RWPE1 (cell line): Measurements from ENCODE around the gene MYO9A.

Experiments
- CTCF ChIA-PET: fragments of 350-600 bp; sonication (Branson Sonifier 250); formaldehyde crosslinking; extraction: SDS; loops from one replicate; lab custom pipeline; 2021; lab: Yijun Ruan, JAX
- POLR2A ChIA-PET: fragments of 400-600 bp; formaldehyde crosslinking; extraction: SDS; loops from one replicate; lab custom pipeline; 2020; ENCODE audit warnings: antibody characterized with exemption; ENCODE audit not compliant: low non-redundant PET; lab: Yijun Ruan, JAX
- DNase-seq: peaks from one replicate; pipeline ENCODE4 v3.0.0; 2012; ENCODE audit warnings: low spot score
- H3K27ac ChIP-seq: fragments of 450-650 bp; 2 replicates; pipeline ENCODE4 v1.5.1; 2017
- TF ChIP-seq, protein P1 (sequence below): fragments of 450-650 bp; conservative IDR thresholded peaks from 2 replicates; pipeline ENCODE4 v1.5.1; 2017; ENCODE audit warnings: low read depth, mild to moderate bottlenecking

The MYO9A gene

DNA sequence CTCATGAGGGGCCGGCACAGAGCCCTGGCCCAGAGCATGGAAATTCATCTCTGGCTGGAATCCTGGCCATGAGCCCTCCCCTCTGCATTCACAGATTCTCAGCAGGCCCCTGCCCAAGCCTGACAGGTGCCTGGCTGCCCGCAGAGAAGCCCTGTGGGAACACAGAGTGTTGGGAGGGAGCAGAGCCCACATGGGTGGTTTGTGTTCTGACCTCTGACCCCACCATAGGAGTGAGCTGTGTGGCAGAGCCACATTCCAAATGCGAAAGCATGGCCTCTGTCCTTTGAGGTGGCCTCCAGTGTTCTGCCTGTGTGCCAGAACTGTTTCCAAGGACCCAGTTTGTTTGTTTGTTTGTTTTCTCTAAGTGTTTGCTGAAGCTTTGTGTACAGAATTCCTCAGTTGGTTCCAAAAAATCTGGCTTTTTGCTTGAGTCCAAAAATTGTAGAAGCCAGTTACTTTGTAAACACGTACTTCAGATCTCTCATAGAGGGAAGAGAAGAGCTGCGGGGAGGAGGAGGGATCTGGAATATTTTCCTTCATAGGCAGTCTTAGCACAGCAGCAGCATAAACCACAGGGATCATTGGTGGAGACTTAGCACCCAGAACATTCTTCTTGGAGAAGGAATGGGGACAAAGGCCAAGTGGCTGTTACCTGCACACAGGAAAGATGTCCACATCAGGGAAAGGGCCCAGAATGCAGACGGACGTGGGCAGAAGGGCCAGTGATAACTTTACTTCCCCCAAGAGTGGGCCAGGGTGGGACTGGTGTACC, 43.6 kb upstream of the MYO9A start:
- DNase-seq, result no peak
- TF ChIP-seq, protein P1, sequence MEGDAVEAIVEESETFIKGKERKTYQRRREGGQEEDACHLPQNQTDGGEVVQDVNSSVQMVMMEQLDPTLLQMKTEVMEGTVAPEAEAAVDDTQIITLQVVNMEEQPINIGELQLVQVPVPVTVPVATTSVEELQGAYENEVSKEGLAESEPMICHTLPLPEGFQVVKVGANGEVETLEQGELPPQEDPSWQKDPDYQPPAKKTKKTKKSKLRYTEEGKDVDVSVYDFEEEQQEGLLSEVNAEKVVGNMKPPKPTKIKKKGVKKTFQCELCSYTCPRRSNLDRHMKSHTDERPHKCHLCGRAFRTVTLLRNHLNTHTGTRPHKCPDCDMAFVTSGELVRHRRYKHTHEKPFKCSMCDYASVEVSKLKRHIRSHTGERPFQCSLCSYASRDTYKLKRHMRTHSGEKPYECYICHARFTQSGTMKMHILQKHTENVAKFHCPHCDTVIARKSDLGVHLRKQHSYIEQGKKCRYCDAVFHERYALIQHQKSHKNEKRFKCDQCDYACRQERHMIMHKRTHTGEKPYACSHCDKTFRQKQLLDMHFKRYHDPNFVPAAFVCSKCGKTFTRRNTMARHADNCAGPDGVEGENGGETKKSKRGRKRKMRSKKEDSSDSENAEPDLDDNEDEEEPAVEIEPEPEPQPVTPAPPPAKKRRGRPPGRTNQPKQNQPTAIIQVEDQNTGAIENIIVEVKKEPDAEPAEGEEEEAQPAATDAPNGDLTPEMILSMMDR, result no peak
- H3K27ac ChIP-seq, result no peak overlapping the region
- CTCF ChIA-PET, result interaction anchor here (1.0 kb wide), 1 partner anchor 381 kb away, joined by 3 read pairs; no protein-coding TSS in a partner anchor
- POLR2A ChIA-PET, result no interaction called here

- H3K27ac ChIP-seq, result no peak overlapping the region
- TF ChIP-seq, protein P1, result no peak
- no peak for DNase-seq
- ChIA-PET POLR2A (no interaction called here), CTCF (no interaction called here)
Observed at GRCh38 chr15:72160696-72161245, 42.8 kb upstream of the MYO9A start.

- H3K27ac ChIP-seq, result no peak overlapping the region
- CTCF ChIA-PET, result interaction anchor here (0.5 to 1.7 kb wide), 7 partner anchors 11 to 418 kb away, joined by 4 to 7 read pairs (median 5); no protein-coding TSS in a partner anchor
- DNase-seq, result no peak
- TF ChIP-seq, protein P1, result no peak
- POLR2A ChIA-PET, result no interaction called here
Observed at GRCh38 chr15:72156928-72157327, 39.0 kb upstream of the MYO9A start.

- TF ChIP-seq, protein P1, result peak; percentile 92
- peak overlapping the region; percentile 90 for H3K27ac ChIP-seq
- peak; percentile 79 for DNase-seq
- POLR2A ChIA-PET, result no interaction called here
- CTCF ChIA-PET, result interaction anchor here (0.6 to 1.7 kb wide), 16 partner anchors 12 to 1296 kb away, joined by 3 to 7 read pairs (median 3); no protein-coding TSS in a partner anchor
Observed at GRCh38 chr15:72155635-72156616, 38.0 kb upstream of the MYO9A start.

- peak overlapping the region; percentile 90 for H3K27ac ChIP-seq
- ChIA-PET POLR2A (no interaction called here), CTCF (interaction anchor here (0.8 kb wide), 2 partner anchors 140 to 376 kb away, joined by 3 read pairs; no protein-coding TSS in a partner anchor)
- peak; percentile 81 for DNase-seq
- TF ChIP-seq, protein P1, result no peak
Observed at GRCh38 chr15:72155003-72155621, 37.2 kb upstream of the MYO9A start.
